HG02623 (cell line): ENCODE data around the gene PANK2.
A peak's percentile ranks its signal among the peaks of the same experiment; 100 is the strongest.

Experiments used
- ATAC-seq: cut with Tn5 transposase; IDR thresholded peaks from one replicate; pipeline ENCODE4 v1.9.1; 2021; ENCODE audit warnings: moderate library complexity; ENCODE audit not compliant: unreplicated experiment

Gene PANK2

GRCh38 chr20:3900187-3900604, 11.0 kb downstream of the PANK2 start:
- ATAC-seq: no peak

DNA sequence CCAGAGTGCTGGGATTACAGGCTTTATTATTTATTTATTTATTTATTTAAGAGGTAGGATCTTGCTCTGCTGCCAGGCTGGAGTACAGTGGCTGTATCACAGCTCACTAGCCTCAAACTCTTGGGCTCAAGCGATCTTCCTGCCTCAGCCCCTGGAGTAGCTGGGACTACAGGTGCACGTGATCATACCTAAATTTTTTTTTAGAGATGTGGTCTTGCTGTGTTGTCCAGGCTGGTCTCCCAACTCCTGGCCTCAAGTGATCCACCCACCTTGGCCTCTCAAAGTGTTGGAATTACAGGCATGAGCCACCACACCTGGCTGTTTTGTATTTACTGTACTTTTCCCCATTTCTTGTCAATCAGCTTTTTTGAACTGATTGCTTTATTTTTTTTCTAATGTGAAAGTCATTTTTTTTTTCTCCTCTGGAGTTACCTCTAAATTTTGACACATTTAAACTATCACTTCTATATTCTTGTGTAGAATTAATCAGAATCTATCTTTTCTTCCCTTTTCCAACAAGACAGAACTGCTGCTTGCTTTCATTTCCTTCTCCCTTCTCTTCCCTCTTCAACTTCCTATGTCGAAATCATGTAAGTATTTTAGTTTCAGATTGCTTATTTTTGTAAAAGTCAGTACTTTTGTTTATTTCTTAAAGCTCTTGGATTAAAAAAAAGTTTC, 12.0 kb downstream of the PANK2 start:
- ATAC-seq: no peak

GRCh38 chr20:3901706-3902440, 12.7 kb downstream of the PANK2 start:
- ATAC-seq: no peak

- ATAC-seq: no peak
Observed at GRCh38 chr20:3902446-3902845, 13.3 kb downstream of the PANK2 start.

DNA sequence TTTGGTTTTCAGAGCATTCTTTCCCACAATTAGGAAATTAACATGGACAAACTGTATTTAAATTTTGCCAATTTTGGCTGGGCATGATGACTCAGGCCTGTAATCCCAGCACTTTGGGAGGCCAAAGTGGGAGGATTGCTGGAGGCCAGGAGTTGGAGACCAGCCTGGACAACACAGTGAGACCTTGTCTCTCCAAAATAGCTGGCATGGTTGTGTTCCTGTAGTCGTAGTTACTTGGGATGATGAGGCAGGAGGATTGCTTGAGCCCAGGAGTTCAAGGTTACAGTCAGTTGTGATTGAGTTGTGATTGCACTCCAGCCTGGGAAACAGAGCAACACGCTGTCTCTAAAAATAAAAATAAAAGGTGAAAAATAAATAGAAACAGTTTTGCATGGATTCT, 15.0 kb downstream of the PANK2 start:
- ATAC-seq: no peak

GRCh38 chr20:3904857-3905256, 15.7 kb downstream of the PANK2 start:
- ATAC-seq: no peak

DNA sequence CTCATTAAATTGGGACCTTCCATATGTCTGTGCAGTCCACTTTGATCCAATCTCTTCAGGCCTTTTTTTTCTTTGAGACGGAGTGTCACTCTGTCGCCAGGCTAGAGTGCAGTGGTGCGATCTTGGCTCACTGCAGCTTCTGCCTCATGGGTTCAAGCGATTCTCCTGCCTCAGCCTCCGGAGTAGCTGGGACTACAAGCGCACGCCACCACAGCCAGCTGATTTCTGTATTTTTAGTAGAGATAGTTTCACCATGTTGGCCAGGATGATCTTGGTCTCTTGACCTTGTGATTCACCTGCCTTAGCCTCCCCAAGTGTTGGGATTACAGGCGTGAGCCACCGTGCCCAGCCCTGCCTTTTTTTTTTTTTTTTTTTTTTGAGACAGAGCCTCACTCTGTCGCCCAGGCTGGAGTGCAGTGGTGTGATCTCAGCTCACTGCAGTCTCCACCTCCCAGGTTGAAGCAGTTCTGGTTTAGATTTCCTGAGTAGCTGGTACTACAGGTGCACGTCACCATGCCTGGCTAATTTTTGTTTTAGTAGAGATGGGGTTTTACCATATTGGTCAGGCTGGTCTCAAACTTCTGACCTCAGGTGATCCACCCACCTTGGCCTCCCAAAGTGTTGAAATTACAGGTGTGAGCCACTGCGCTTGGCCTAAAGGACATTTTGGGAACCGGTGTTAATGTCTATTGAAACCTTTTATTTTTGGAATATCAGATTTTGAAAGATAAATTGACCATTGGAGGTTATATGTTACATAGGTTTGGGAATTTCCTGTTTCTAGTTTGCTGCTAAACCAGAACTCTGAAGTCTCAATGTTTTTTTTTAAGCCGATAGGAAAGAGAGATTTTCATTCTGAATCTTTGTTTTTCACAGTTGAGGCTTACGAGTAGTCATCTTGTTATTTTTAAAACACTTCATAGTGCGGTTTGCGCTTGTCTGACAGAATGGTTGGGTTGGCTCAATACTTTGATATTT, 17.8 kb downstream of the PANK2 start:
- ATAC-seq: peak; percentile 74

- no peak for ATAC-seq
Observed at GRCh38 chr20:3908667-3909066, 19.5 kb downstream of the PANK2 start.

DNA sequence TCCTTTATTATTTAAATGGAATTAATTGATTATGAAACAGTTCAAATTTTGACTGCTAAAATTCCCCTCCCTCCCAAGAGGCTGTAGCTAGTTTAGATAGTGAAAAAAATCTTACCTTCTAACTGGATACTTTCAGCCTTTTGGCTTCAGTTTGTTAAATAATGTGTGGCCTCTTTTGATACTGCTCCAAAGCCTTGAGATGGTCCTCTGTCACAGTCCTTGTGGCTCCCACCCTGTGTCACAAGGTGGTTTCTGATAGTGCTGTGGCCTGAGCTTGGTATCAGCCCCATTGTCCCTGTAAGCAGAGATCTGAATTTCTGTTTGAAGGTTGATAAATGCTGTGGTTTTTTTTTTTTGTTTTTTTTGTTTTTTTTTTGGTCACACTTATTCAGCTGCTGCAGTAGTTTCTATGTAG, 20.8 kb downstream of the PANK2 start:
- no peak for ATAC-seq

GRCh38 chr20:3910853-3911252, 21.7 kb downstream of the PANK2 start:
- ATAC-seq: no peak

GRCh38 chr20:3911956-3912355, 22.8 kb downstream of the PANK2 start:
- no peak for ATAC-seq

DNA sequence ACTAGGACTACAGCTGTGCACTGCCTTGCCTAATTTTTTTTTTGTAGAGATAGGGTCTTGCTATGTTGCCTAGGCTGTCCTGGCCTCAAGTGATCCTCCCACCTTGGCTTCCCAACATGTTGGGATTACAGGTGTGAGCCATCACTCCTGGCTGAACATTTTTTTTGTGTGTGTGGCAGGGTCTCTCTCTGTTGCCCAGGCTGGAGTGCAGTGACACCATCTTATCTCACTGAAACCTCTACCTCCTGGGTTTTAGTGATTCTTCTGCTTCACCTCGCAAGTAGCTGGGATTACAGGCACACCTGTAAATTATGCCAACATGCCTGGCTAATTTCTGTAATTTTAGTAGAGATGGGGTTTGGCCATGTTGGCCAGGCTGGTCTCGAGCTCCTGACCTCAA, 25.3 kb downstream of the PANK2 start:
- ATAC-seq: no peak

GRCh38 chr20:3915691-3916090, 26.5 kb downstream of the PANK2 start:
- ATAC-seq: no peak

DNA sequence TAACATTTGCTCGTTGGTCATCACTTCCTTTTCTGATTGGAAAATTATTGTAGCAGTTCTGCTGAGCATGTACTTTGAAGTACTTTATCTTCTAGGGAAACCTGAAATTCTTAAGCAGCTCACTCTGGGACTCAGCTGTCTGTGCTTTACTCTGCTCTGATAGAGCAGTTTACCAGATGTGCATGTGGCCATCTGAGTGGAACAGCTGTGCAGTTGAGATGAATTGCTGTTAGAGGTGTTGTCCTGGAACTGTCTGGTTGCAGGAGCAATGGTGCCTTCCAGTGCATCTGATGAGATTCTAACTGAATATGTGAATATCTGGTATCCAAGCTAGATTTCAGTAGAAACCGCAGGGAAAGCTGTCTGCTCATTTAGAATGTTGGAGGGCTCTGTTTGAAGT, 27.2 kb downstream of the PANK2 start:
- no peak for ATAC-seq

DNA sequence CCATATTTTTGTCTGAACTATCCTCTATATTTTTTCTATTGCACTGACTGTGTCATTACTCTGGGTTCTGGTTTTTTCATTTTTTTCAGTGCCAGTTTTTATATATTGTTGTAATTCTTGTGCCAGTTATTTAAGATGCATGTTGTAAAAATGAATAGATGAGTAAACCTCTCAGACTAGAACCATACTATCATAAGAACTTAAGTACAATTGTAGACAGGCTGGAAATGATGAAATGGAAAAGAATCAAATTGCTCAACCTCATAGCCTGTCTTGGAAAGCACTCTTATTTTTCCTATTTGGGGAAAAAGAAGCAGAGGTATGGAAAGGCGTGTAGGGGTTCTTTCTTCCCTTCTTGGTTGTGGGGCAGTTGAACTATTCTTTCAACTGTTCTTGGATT, 30.2 kb downstream of the PANK2 start:
- no peak for ATAC-seq

DNA sequence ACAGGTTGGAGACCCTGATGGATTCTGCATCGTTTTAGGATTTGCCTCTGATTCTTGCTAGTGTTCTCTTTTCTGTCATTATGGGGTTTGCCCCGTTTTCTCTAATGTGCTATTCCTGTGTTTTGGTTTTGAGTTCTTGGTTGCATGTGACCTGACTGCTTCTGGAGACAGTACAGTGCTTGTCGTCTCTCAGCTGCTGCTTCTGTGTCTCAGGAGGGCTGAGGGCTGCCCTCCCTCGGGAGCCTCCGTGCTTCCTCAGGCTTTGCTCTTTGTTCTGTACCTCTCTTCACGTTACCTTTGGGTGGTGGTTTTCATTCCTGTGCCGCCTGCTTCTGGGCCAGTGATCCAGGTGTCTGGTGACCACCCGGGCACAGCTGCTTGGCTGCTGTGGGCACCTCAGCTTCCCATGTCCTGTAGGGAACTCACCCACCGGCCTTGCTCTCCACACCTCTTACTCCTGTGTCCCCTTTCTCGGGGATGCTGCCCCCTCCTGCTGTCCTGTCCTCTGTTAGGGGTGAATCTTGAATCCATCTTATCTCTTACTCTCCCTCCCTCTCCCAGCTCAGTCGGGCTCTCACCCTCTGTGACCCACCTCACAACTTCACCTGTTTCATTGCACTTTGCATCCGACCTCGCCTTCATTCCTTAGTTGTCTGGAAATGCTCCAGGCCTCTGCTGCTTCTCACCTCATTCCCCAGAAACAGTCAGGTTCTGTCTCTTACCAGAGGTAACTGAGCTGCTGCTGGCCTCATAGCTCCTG, 33.2 kb downstream of the PANK2 start:
- ATAC-seq: no peak

GRCh38 chr20:3922983-3923339, 33.8 kb downstream of the PANK2 start:
- no peak for ATAC-seq

DNA sequence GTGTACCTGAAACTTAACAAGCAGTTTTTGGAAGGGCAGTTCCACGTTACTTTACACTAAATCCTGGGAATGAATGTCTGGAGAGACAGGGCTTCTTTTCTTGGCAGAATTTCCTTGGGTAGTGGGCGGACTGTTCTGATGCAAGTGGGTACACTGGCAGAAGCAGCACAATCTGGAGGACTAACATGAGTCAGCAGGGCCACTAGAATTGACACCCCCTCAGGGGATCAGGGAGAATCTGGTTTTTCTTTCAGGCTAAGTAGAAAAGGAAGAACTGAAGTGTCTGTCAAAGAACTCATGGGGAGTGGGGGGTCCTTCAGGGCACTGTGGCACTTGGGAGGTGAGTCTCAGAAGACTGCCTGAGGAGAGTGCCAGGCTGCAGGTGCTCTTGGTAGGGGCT, 34.6 kb downstream of the PANK2 start:
- ATAC-seq: no peak

- no peak for ATAC-seq
Observed at GRCh38 chr20:3924304-3925112, 35.3 kb downstream of the PANK2 start.

DNA sequence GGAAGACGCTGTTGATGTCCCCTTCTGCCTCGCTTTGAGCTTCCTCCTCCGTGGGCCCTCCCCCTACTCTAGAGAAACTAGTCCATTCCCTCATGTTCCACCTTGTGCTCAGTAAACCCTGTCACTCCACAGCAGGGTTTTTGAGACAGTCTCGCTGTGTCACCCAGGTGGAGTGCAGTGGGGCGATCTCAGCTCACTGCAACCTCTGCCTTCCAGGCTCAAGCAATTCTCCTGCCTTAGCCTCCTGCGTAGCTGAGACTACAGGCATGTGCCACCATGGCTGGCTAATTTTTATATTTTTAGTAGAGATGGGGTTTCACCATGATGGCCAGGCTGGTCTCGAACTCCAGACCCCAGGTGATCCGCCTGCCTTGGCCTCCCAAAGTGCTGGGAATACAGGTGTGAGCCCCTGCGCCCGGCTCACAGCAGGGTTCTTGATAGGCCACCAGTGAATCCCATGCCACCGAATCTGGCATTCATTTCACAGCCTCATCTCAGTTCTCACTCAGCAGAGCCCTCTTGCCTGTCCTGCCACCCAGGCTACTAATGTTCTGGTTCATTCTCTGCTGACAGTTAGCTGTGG, 36.0 kb downstream of the PANK2 start:
- ATAC-seq: no peak
